DMS153 treated with DMSO at 0.1 percent for 48 hours (cell line): ENCODE measurements around the gene NAA60.
"Not testable (repeated sequence)": the region's sequence is repeated elsewhere in the genome, so short reads cannot be mapped to it uniquely, and the experiment has no call there.

Experiments
- DNase-seq: peaks from one replicate; lab custom pipeline; 2025; ENCODE audit not compliant: unreplicated experiment; lab: John Stamatoyannopoulos, UW

NAA60 gene

GRCh38 chr16:3461151-3461550, 17.7 kb downstream of the NAA60 start:
- DNase-seq = no peak

GRCh38 chr16:3465301-3465700, 21.8 kb downstream of the NAA60 start:
- no peak for DNase-seq

- DNase-seq = no peak
Observed at GRCh38 chr16:3465911-3466584, 22.6 kb downstream of the NAA60 start.

GRCh38 chr16:3467182-3467581, 23.7 kb downstream of the NAA60 start:
- no peak for DNase-seq

- DNase-seq = no peak
Observed at GRCh38 chr16:3467921-3468320, 24.4 kb downstream of the NAA60 start.

GRCh38 chr16:3468501-3468900, 25.0 kb downstream of the NAA60 start:
- no peak for DNase-seq

- no peak for DNase-seq
Observed at GRCh38 chr16:3469736-3470135, 26.3 kb downstream of the NAA60 start.

GRCh38 chr16:3470723-3471122, 27.2 kb downstream of the NAA60 start:
- DNase-seq = no peak

GRCh38 chr16:3471518-3472176, 28.2 kb downstream of the NAA60 start:
- DNase-seq = no peak

- DNase-seq = no peak
Observed at GRCh38 chr16:3472878-3473595, 29.6 kb downstream of the NAA60 start.

- not testable (repeated sequence) for DNase-seq
Observed at GRCh38 chr16:3473596-3473943, 30.1 kb downstream of the NAA60 start.

- no peak for DNase-seq
Observed at GRCh38 chr16:3474136-3474779, 30.8 kb downstream of the NAA60 start.

GRCh38 chr16:3474870-3475269, 31.4 kb downstream of the NAA60 start:
- not testable (repeated sequence) for DNase-seq

GRCh38 chr16:3475604-3476375, 32.3 kb downstream of the NAA60 start:
- no peak for DNase-seq

GRCh38 chr16:3476409-3476808, 32.9 kb downstream of the NAA60 start:
- no peak for DNase-seq

- DNase-seq = no peak
Observed at GRCh38 chr16:3478242-3478925, 34.9 kb downstream of the NAA60 start.

- DNase-seq = no peak
Observed at GRCh38 chr16:3479654-3480216, 36.3 kb downstream of the NAA60 start.

GRCh38 chr16:3480901-3481695, 37.6 kb downstream of the NAA60 start:
- no peak for DNase-seq
